Measurements from ENCODE around the gene METAP1.
"Not testable (repeated sequence)": the region's sequence is repeated elsewhere in the genome, so short reads cannot be mapped to it uniquely, and the experiment has no call there.

Gene METAP1

GRCh38 chr4:99102634-99103033 is 107.1 kb downstream of the METAP1 start:
- no peak for DNase-seq

- no peak for DNase-seq
Observed at GRCh38 chr4:99103166-99103565, 107.6 kb downstream of the METAP1 start.

GRCh38 chr4:99104153-99104552 is 108.6 kb downstream of the METAP1 start:
- DNase-seq = no peak

- not testable (repeated sequence) for DNase-seq
Observed at GRCh38 chr4:99109286-99109685, 113.8 kb downstream of the METAP1 start.

Measured in NCI-H2171 treated with DMSO at 0.1 percent for 48 hours (cell line).